ENCODE data around the gene GALNT18.

- TF ChIP-seq CTCF (IDR thresholded peaks at IDR 0.05) (no peak), POLR2A (IDR thresholded peaks at IDR 0.05) (no peak)
Observed at GRCh38 chr11:11620173-11620920, 1.5 kb downstream of the GALNT18 start.

All from breast epithelium (tissue), 3 donors.